K562 (cell line): Measurements from ENCODE around the gene MTHFS. TPM values are rescaled to one million over a fixed set of nuclear protein-coding genes. Genes with fewer than 3 reads are reported as not detected.
A peak's percentile ranks its signal among the peaks of the same experiment; 100 is the strongest.

Experiments used
- ARID4B ChIP-seq: sonication (generic); formaldehyde crosslinking; IDR thresholded peaks from 2 replicates; pipeline ENCODE4 v1.8.0; 2022; ENCODE audit warnings: mild to moderate bottlenecking, missing genetic modification reagents
- BCOR ChIP-seq: fragments of 450-650 bp; IDR thresholded peaks from 2 replicates; pipeline ENCODE4 v1.6.1; 2016
- COPS2 ChIP-seq: fragments of 450-650 bp; conservative IDR thresholded peaks from 2 replicates; pipeline ENCODE4 v1.6.1; 2016; ENCODE audit warnings: mild to moderate bottlenecking, moderate library complexity
- EP300 ChIP-seq: IDR thresholded peaks from 2 replicates; pipeline ENCODE4 v1.6.1; 2012; ENCODE audit warnings: low read length, improper control_type of control experiment
- HINFP ChIP-seq: fragments of 450-650 bp; conservative IDR thresholded peaks from 2 replicates; pipeline ENCODE4 v1.6.1; 2016; ENCODE audit warnings: missing genetic modification characterization, low read depth, mild to moderate bottlenecking, control low read depth, missing compliant biosample characterization
- ILF3 ChIP-seq: fragments of 450-650 bp; IDR thresholded peaks from 2 replicates; pipeline ENCODE4 v1.6.1; 2018; ENCODE audit warnings: antibody characterized with exemption, mild to moderate bottlenecking, moderate library complexity, borderline replicate concordance
- KLF13 ChIP-seq: fragments of 450-650 bp; IDR thresholded peaks from 2 replicates; pipeline ENCODE4 v1.6.1; 2016; ENCODE audit warnings: missing genetic modification characterization, low read depth, mild to moderate bottlenecking, missing compliant biosample characterization, moderate library complexity, borderline replicate concordance
- MCM3 ChIP-seq: fragments of 450-650 bp; IDR thresholded peaks from 2 replicates; pipeline ENCODE4 v1.6.1; 2016
- PHB2 ChIP-seq: fragments of 450-650 bp; IDR thresholded peaks from 2 replicates; pipeline ENCODE4 v1.6.1; 2017; ENCODE audit warnings: low read depth
- RBM17 ChIP-seq: fragments of 200-400 bp; formaldehyde crosslinking; IDR thresholded peaks from 2 replicates; pipeline ENCODE4 v1.6.1; 2017; ENCODE audit warnings: low read depth, mild to moderate bottlenecking, low read length, borderline replicate concordance
- SMARCC2 ChIP-seq: fragments of 450-650 bp; IDR thresholded peaks from 2 replicates; pipeline ENCODE4 v1.6.1; 2017; ENCODE audit warnings: antibody characterized with exemption, moderate library complexity, mild to moderate bottlenecking, low read depth
- SOX6 ChIP-seq: fragments of 450-650 bp; IDR thresholded peaks from 2 replicates; pipeline ENCODE4 v1.6.1; 2014; ENCODE audit warnings: mild to moderate bottlenecking
- STAT5A ChIP-seq: IDR thresholded peaks from 2 replicates; pipeline ENCODE4 v1.6.1; 2012; ENCODE audit warnings: low read length, inconsistent platforms, borderline replicate concordance
- THRB ChIP-seq: fragments of 450-650 bp; formaldehyde crosslinking; conservative IDR thresholded peaks from 2 replicates; pipeline ENCODE4 v1.4.0; 2022; ENCODE audit warnings: mild to moderate bottlenecking, missing genetic modification characterization
- ZBTB1 ChIP-seq: sonication (generic); formaldehyde crosslinking; IDR thresholded peaks from 2 replicates; pipeline ENCODE4 v1.8.1; 2023; ENCODE audit warnings: missing genetic modification reagents, low read depth, mild to moderate bottlenecking, borderline replicate concordance
- ZBTB9 ChIP-seq: fragments of 450-650 bp; formaldehyde crosslinking; IDR thresholded peaks from 2 replicates; pipeline ENCODE4 v1.4.0; 2020; ENCODE audit warnings: mild to moderate bottlenecking, moderate library complexity
- ZNF280A ChIP-seq: fragments of 450-650 bp; IDR thresholded peaks from 2 replicates; pipeline ENCODE4 v1.6.1; 2018; ENCODE audit warnings: mild to moderate bottlenecking, low read depth; ENCODE audit not compliant: partially characterized antibody
- ZNF717 ChIP-seq: fragments of 250-450 bp; sonication (Bioruptor Pico); IDR thresholded peaks from 2 replicates; pipeline ENCODE4 v1.5.0; 2021
- ZZZ3 ChIP-seq: fragments of 450-650 bp; IDR thresholded peaks from 2 replicates; pipeline ENCODE4 v1.6.1; 2016; ENCODE audit warnings: antibody characterized with exemption, mild to moderate bottlenecking, moderate library complexity
- polyA plus RNA-seq, 8 experiments: library from polyadenylated mRNA; depleted of rRNA in 4 of 8; stranded (reverse) in 5 of 8; unstranded in 3 of 8; fragments of >200 nt; fragmentation: Nextera tagmentation in 2 of 8; fragmentation: Illumina TruSeq in 1 of 8; extraction: Ambion mirVana in 2 of 8; extraction: Trizol in 1 of 8; gene quantifications; 2 replicates each; pipeline versions ENCODE4 v1.2.1 to v1.2.3, GENCODE V29; 2011 to 2014; ENCODE audit warnings: inconsistent platforms in 1 of 8, missing spikeins in 1 of 8
- total RNA-seq, 7 experiments: library from RNA; depleted of rRNA in 6 of 7; stranded (reverse); fragments of >200 nt in 6 of 7; fragmentation: Illumina TruSeq in 2 of 7; extraction: Trizol in 2 of 7; gene quantifications; 2 replicates each; pipeline versions ENCODE4 v1.2.1 to v1.2.3, GENCODE V29; 2011 to 2021; ENCODE audit warnings: low replicate concordance in 1 of 7

Gene MTHFS
- total and polyA plus RNA-seq, 9 of the 15 experiments (the other 6 are each of a cell fraction or from before 2014, with no cell fraction given): 17.8 to 79.3 (median 41.7) TPM

GRCh38 chr15:79923515-79924169, 26.8 kb upstream of the MTHFS start (continued):
- no peak for TF ChIP-seq ZBTB1 (CRISPR knock-in tag)
- no peak for TF ChIP-seq ZBTB9 (CRISPR knock-in tag)
- no peak for TF ChIP-seq MCM3
- no peak for TF ChIP-seq ZNF280A
- no peak for TF ChIP-seq ZZZ3
- TF ChIP-seq RBM17: no peak
- no peak for TF ChIP-seq COPS2
- no peak for TF ChIP-seq SOX6
- no peak for TF ChIP-seq ZNF717 (CRISPR knock-in tag)
- no peak for TF ChIP-seq EP300
- TF ChIP-seq HINFP: no peak
- TF ChIP-seq BCOR: no peak
- TF ChIP-seq STAT5A: no peak
- no peak for TF ChIP-seq THRB (CRISPR knock-in tag)
- peak; percentile 17; the same call in 1 of the 2 replicates for TF ChIP-seq KLF13
- TF ChIP-seq ILF3: no peak
- peak; percentile 67; the same call in 1 of the 2 replicates for TF ChIP-seq ARID4B
- TF ChIP-seq PHB2: no peak
- TF ChIP-seq SMARCC2: no peak
